Stimulated activated CD8-positive, alpha-beta memory T cell treated with anti-CD3 and anti-CD28 coated beads, Interleukin-7, amount 100 ng/mL, for 24 hours (primary cell): ENCODE results near the gene PODNL1.
"Not testable (repeated sequence)": the region's sequence is repeated elsewhere in the genome, so short reads cannot be mapped to it uniquely, and the experiment has no call there.

Source experiments
- DNase-seq: peaks from one replicate; pipeline ENCODE4 v3.0.0-alpha.2; 2020; ENCODE audit warnings: low read depth

Gene PODNL1

DNA sequence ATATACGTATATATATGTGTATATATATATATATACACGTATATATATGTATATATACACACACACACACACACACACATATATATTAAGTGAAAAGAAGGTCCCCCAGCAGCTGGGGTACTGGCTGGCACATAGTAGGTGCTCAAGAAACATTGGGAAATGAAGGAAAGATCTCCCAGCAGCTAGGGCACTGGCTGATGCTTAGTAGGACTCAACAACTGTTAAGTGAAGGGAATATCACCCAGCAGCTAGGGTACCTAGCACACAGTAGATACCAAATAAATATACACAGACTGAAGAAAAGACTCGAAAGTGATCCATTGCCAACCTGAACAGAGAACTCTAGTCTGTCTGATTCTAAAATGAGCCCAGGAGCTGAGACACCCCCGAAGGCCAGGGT lies 12.2 kb downstream of the PODNL1 start:
- DNase-seq, result no peak

GRCh38 chr19:13923194-13923987 lies 14.8 kb downstream of the PODNL1 start:
- DNase-seq, result no peak

DNA sequence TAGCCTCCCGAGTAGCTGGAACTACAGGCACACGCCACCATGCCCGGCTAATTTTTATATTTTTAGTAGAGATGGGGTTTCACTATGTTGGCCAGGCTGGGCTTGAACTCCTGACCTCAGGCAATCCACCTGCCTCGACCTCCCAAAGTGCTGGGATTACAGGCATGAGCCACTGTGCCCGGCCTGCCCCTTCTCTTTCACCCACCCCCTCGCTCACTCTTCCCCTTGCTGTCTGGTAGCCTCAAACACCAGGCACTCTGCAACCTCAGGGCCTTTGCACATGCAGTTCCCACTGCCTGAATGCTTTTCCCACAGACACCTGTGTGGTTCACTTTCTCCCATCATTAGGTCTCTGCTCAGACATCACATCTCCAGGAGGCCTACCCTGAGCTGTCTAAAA lies 16.1 kb downstream of the PODNL1 start:
- not testable (repeated sequence) for DNase-seq

- no peak for DNase-seq
Measured at GRCh38 chr19:13920940-13921747, 17.1 kb downstream of the PODNL1 start.

DNA sequence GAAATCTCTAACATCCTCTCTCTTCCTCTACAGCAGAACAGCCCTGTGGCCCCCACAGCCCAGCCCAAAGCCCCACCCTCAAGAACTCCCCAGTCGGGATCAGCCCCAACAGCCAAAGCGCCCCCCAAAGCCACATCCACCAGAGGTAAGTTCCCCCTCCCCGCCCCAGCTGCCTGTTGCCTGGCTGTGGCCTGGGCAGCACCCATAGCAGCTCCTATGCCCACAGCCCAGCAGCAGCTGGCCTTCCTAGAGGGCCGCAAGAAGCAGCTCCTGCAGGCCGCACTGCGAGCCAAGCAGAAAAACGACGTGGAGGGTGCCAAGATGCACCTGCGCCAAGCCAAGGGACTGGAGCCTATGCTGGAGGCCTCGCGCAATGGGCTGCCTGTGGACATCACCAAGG lies 17.7 kb downstream of the PODNL1 start:
- no peak for DNase-seq

- DNase-seq, result no peak
Measured at GRCh38 chr19:13918726-13919411, 19.3 kb downstream of the PODNL1 start.

DNA sequence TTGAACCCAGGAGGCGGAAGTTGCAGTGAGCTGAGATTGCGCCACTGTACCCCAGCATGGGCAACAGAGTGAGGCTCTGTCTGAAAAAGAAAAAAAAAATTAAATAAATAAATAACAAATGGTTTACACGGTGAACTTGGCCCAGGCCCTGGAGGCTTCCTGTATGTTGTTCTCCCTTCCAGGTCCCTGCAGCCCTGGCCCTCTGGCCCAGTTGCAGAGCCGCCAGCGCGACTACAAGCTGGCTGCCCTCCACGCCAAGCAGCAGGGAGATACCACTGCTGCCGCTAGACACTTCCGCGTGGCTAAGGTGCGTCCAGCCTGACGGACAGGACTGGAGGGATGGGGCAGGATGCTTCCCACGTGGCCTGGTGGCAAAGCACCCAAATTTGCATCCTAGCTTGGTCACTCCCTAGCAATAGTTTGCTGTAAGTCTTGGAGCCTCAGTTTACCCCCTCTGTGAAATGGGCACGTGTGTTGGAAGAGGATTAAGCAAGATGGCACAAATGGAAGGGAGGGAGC lies 20.3 kb downstream of the PODNL1 start:
- DNase-seq, result no peak

- no peak for DNase-seq
Measured at GRCh38 chr19:13914777-13915176, 23.4 kb downstream of the PODNL1 start.

GRCh38 chr19:13913352-13913751 lies 24.9 kb downstream of the PODNL1 start:
- no peak for DNase-seq

GRCh38 chr19:13909430-13909829 lies 28.8 kb downstream of the PODNL1 start:
- DNase-seq, result no peak

DNA sequence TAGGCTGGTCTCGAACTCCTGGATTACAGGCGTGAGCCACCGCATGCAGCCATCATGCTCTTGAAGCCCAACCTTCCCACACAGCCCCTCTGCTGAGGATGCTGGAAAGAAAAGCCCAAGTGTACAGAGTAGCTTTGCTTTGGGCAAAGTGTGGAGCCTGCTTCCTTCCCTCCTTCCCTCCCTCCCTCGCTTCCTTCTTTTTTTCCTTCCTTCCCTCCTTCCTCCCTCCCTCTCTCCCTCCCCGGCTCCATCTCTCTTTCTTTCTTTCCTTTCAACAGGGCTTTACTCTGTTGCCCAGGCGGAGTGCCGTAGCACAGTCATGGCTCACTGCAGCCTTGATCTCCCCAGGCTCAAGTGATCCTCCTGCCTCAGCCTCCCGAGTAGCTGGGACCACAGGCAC lies 29.5 kb downstream of the PODNL1 start:
- no peak for DNase-seq

DNA sequence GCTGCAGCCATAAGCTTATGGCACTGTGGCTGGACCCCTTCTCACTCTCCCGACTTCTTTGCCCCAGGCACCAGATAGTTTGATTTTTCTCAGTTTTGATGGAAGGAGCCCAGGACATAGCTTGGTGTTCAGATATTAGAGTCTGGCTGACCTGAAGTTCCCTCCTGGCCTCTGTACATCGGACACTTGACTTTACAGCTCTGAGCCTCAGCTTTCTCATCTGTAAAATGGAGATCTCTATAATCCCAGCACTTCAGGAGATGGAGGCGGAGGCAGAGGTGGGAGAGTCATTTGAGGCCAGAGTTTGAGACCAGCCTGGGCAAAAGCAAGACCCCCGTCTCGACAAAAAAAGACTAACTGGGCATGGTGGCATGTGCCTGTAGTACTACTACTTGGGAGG lies 31.3 kb downstream of the PODNL1 start:
- no peak for DNase-seq

DNA sequence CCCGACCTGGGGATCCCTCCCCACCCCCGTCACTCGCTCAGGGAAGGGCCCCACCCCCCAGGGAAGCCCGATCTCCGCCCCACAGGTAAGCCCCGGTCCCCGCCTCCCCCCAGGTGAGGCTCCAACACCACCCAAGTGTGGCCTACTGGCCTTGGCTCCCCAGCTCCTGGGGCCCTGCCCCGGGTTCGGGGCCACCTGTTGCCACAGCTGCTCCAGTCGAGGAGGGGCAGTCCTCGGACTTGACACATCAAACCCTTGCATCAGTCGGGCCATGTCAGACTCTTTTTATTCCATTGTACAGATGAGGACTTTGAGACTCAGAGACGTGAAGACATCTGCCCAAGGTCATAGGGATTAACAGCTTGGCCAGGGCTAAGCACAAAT lies 31.7 kb downstream of the PODNL1 start:
- no peak for DNase-seq

DNA sequence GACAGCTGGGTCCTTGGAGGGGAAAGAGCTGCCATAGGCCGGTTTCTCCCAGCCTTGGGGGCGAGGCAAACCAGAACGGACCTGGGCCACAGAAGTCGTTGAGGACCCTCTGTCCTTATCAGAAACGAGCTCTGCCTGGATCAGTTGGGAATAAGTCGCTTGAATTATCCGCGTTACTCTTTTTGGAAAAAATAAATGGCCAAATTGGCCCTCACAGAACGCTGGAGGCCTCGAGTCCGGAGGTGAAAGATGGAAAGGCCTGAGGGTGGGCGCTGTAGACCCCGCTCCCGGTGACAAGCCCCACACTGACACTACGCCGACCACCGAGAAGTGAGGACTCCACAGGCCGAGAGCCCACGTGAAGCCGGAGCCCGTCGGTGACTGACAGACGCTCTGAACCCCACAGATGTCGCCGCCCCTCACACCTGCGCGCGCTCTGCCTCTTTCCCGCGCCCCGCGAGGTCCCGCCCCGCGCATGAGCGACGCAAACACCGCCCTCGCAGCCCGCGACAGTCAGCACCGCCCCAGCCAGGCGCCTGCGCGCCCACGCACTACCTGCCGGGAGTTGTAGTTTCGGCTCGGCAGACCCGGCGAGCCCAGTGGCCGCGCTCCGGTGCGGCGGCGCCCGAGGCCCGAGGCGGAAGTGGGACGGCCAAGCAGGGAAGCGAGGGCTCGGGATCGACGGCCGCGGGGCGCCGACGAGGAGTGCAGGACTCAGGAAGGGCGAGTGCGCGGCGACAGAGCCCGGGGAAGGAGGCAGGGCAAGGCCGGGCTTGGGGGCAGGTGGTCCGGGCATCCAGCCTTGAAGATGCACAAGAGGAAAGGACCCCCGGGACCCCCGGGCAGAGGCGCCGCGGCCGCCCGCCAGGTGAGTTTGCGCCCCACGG lies 32.3 kb downstream of the PODNL1 start, which contains the start of the genes BRME1 and CC2D1A:
Gene BRME1, minus strand, starts transcription at position 484 of the 887 bp plus-strand sequence. CDS start 1,225 bp downstream, outside the sequence.
Gene CC2D1A, plus strand, starts transcription at position 568 of the 887 bp plus-strand sequence. Its CDS starts 241 bp downstream, at position 809.
- peak; percentile 93 for DNase-seq

GRCh38 chr19:13902993-13903555 lies 35.1 kb downstream of the PODNL1 start:
- no peak for DNase-seq

- no peak for DNase-seq
Measured at GRCh38 chr19:13899912-13900584, 38.2 kb downstream of the PODNL1 start.

GRCh38 chr19:13899393-13899792 lies 38.8 kb downstream of the PODNL1 start:
- DNase-seq, result no peak

DNA sequence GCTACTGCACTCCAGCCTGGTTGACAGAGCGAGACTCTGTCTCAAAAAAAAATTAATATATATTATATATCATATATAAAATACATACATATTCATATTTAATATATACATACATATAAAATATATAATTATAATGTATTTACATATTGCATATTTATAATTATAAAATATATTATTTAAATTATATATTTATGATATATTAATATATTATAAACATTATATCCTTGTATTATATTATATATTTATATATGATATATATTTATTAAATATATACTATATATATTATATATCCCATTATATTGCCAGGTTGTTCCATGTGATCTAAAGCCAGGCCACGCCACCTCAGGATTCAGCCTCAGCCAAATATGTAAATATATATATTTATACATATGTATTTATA lies 42.0 kb downstream of the PODNL1 start:
- DNase-seq, result no peak

DNA sequence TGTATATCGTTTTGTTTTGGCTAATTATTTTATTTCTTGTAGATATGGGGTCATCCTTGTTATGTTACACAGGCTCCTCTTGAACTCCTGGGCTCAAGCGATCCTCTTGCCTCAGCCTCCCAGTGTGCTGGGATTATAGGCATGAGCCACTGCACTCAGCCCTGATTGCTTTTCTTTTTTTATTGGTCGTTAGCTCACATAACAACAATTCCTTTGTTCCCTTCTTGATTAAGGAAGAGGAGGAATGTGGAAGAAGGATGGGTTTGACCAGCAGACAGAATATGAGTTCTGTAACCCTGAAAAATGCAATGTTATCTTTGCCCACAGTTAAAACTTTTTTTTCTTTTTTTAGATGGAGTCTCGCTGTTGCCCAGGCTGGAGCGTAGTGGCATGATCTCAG lies 43.7 kb downstream of the PODNL1 start:
- no peak for DNase-seq

- no peak for DNase-seq
Measured at GRCh38 chr19:13892870-13893269, 45.3 kb downstream of the PODNL1 start.
